Mesendoderm (in vitro differentiated cells): ENCODE results near the gene FLT4.
A peak's percentile ranks its signal among the peaks of the same experiment; 100 is the strongest.
"Not testable (repeated sequence)": the region's sequence is repeated elsewhere in the genome, so short reads cannot be mapped to it uniquely, and the experiment has no call there.

Experiments
- DNase-seq: peaks from one replicate; pipeline ENCODE4 v3.0.0; 2013
- H2AK5ac ChIP-seq: 2 replicates; pipeline ENCODE4 v1.6.1; 2013; ENCODE audit warnings: low read length, inconsistent platforms
- H2BK120ac ChIP-seq: 2 replicates; pipeline ENCODE4 v1.6.1; 2013; ENCODE audit warnings: low read depth, mild to moderate bottlenecking, low read length, moderate library complexity, mixed read lengths
- H2BK15ac ChIP-seq: replicated peaks from 2 replicates; pipeline ENCODE4 v1.6.1; 2013; ENCODE audit warnings: low read depth, mild to moderate bottlenecking, moderate library complexity
- H2BK5ac ChIP-seq: 2 replicates; pipeline ENCODE4 v1.6.1; 2013; ENCODE audit warnings: low read length, inconsistent platforms
- H3K18ac ChIP-seq: 2 replicates; pipeline ENCODE4 v1.6.1; 2013; ENCODE audit warnings: mild to moderate bottlenecking, low read length, mixed read lengths
- H3K23ac ChIP-seq: one replicate; pipeline ENCODE4 v1.6.1; 2013; ENCODE audit warnings: low read length
- H3K27ac ChIP-seq: 2 replicates; pipeline ENCODE4 v1.5.1; 2013; ENCODE audit warnings: low read depth, mild to moderate bottlenecking, inconsistent platforms, low read length, moderate library complexity
- H3K27me3 ChIP-seq: 2 replicates; pipeline ENCODE4 v1.6.1; 2013; ENCODE audit warnings: low read length, control low read depth, mild to moderate bottlenecking, inconsistent platforms; ENCODE audit not compliant: insufficient read depth, poor library complexity
- H3K36me3 ChIP-seq: 2 replicates; pipeline ENCODE4 v1.6.1; 2013; ENCODE audit warnings: low read length, inconsistent platforms; ENCODE audit not compliant: control insufficient read depth, insufficient read depth
- H3K4ac ChIP-seq: one replicate; pipeline ENCODE4 v1.6.1; 2013; ENCODE audit warnings: low read depth, mild to moderate bottlenecking, low read length, moderate library complexity
- H3K4me1 ChIP-seq: 2 replicates; pipeline ENCODE4 v1.6.1; 2013; ENCODE audit warnings: low read depth, low read length, inconsistent platforms; ENCODE audit not compliant: control insufficient read depth
- H3K4me2 ChIP-seq: 2 replicates; pipeline ENCODE4 v1.6.1; 2013; ENCODE audit warnings: low read length
- H3K4me3 ChIP-seq: 2 replicates; pipeline ENCODE4 v1.5.1; 2013; ENCODE audit warnings: mild to moderate bottlenecking, low read length
- H3K56ac ChIP-seq: one replicate; pipeline ENCODE4 v1.6.1; 2013; ENCODE audit warnings: low read length
- H3K79me1 ChIP-seq: 2 replicates; pipeline ENCODE4 v1.6.1; 2013; ENCODE audit warnings: low read length, inconsistent platforms
- H3K79me2 ChIP-seq: 2 replicates; pipeline ENCODE4 v1.6.1; 2013; ENCODE audit warnings: mild to moderate bottlenecking, low read length; ENCODE audit not compliant: control insufficient read depth, insufficient read depth
- H3K9ac ChIP-seq: 2 replicates; pipeline ENCODE4 v1.6.1; 2013; ENCODE audit warnings: low read length, inconsistent platforms
- H4K5ac ChIP-seq: one replicate; pipeline ENCODE4 v1.6.1; 2013; ENCODE audit warnings: low read length
- H4K8ac ChIP-seq: one replicate; pipeline ENCODE4 v1.6.1; 2013; ENCODE audit warnings: low read depth, mild to moderate bottlenecking, control low read depth, low read length, moderate library complexity
- WGBS: extraction: QIAGEN DNeasy Blood & Tissue Kit; methylation state at CpG from one replicate; pipeline ENCODE4 v1.1.7; 2013; ENCODE audit warnings: low lambda C conversion rate, missing lambda C conversion rate; ENCODE audit not compliant: insufficient coverage; ENCODE audit errors: extremely low coverage; 5-methylcytosine and 5-hydroxymethylcytosine counted together

Gene FLT4

GRCh38 chr5:180668835-180669596 lies 19.6 kb upstream of the FLT4 start:
- no peak overlapping the region for H3K4me2 ChIP-seq
- no peaks in the 10 kb centered on the region for H3K36me3 ChIP-seq
- H3K18ac ChIP-seq = no peak overlapping the region
- H2AK5ac ChIP-seq = no peak overlapping the region
- H3K79me1 ChIP-seq = no peaks in the 10 kb centered on the region
- no peak overlapping the region for H2BK5ac ChIP-seq
- H3K27ac ChIP-seq = no peak overlapping the region
- H3K56ac ChIP-seq = no peak overlapping the region
- no peak overlapping the region for H3K9ac ChIP-seq
- no peak for DNase-seq
- no peak overlapping the region for H4K5ac ChIP-seq
- no peak overlapping the region for H3K4me3 ChIP-seq
- WGBS = no CpG with 5 or more reads among the region's 17 CpGs
- H3K79me2 ChIP-seq = no peaks in the 10 kb centered on the region
- no peak overlapping the region for H3K4ac ChIP-seq
- H2BK15ac ChIP-seq = no peak overlapping the region
- no peak overlapping the region for H3K23ac ChIP-seq
- no peak overlapping the region for H2BK120ac ChIP-seq
- no peaks in the 10 kb centered on the region for H3K4me1 ChIP-seq
- H4K8ac ChIP-seq = no peak overlapping the region
- H3K27me3 ChIP-seq = peaks cover 4% of the 10 kb centered on the region

GRCh38 chr5:180666812-180667211 lies 17.4 kb upstream of the FLT4 start:
- H2BK5ac ChIP-seq = no peak overlapping the region

GRCh38 chr5:180665682-180666404 lies 16.4 kb upstream of the FLT4 start:
- no peak overlapping the region for H2BK15ac ChIP-seq
- H3K18ac ChIP-seq = no peak overlapping the region
- no CpG with 5 or more reads among the region's 22 CpGs for WGBS
- no peaks in the 10 kb centered on the region for H3K79me1 ChIP-seq
- no peaks in the 10 kb centered on the region for H3K27me3 ChIP-seq
- DNase-seq = no peak
- no peak overlapping the region for H2BK120ac ChIP-seq
- H3K4me2 ChIP-seq = no peak overlapping the region
- no peak overlapping the region for H2BK5ac ChIP-seq
- H3K9ac ChIP-seq = no peak overlapping the region
- no peaks in the 10 kb centered on the region for H3K4me1 ChIP-seq
- H3K27ac ChIP-seq = no peak overlapping the region
- H3K23ac ChIP-seq = no peak overlapping the region
- no peaks in the 10 kb centered on the region for H3K79me2 ChIP-seq
- H3K36me3 ChIP-seq = no peaks in the 10 kb centered on the region
- no peak overlapping the region for H3K4ac ChIP-seq
- no peak overlapping the region for H3K4me3 ChIP-seq
- H4K8ac ChIP-seq = no peak overlapping the region
- H3K56ac ChIP-seq = no peak overlapping the region
- H4K5ac ChIP-seq = no peak overlapping the region
- H2AK5ac ChIP-seq = no peak overlapping the region

More at GRCh38 chr5:180666812-180667211, 17.4 kb upstream of the FLT4 start:
- Histone ChIP-seq H3K23ac (no peak overlapping the region), H3K4ac (no peak overlapping the region), H3K27ac (no peak overlapping the region), H2BK120ac (no peak overlapping the region), H2BK15ac (no peak overlapping the region), H2AK5ac (no peak overlapping the region), H3K9ac (no peak overlapping the region), H3K4me1 (no peaks in the 10 kb centered on the region), H3K18ac (no peak overlapping the region), H3K79me1 (no peaks in the 10 kb centered on the region), H3K4me3 (no peak overlapping the region), H3K27me3 (no peaks in the 10 kb centered on the region), H3K4me2 (no peak overlapping the region), H3K56ac (no peak overlapping the region), H3K79me2 (no peaks in the 10 kb centered on the region), H4K5ac (no peak overlapping the region), H4K8ac (no peak overlapping the region), H3K36me3 (no peaks in the 10 kb centered on the region)
- no peak for DNase-seq
- no CpG with 5 or more reads among the region's 10 CpGs for WGBS

GRCh38 chr5:180658774-180659564 lies 9.6 kb upstream of the FLT4 start:
- DNase-seq = peak; percentile 42

GRCh38 chr5:180655243-180655642 lies 5.8 kb upstream of the FLT4 start:
- H2BK120ac ChIP-seq, H3K4me2 ChIP-seq, H3K4ac ChIP-seq, H3K56ac ChIP-seq, H3K4me3 ChIP-seq, H3K27me3 ChIP-seq, H2AK5ac ChIP-seq, H3K27ac ChIP-seq, H3K79me1 ChIP-seq, H4K5ac ChIP-seq, H3K23ac ChIP-seq, H3K18ac ChIP-seq, H2BK5ac ChIP-seq, H2BK15ac ChIP-seq, H4K8ac ChIP-seq, H3K79me2 ChIP-seq, H3K36me3 ChIP-seq, H3K9ac ChIP-seq, DNase-seq, H3K4me1 ChIP-seq: not testable (repeated sequence)
- no CpG with 5 or more reads among the region's 16 CpGs for WGBS

More at GRCh38 chr5:180658774-180659564, 9.6 kb upstream of the FLT4 start:
- Histone ChIP-seq H3K4me3 (no peak overlapping the region), H3K23ac (no peak overlapping the region), H2BK15ac (no peak overlapping the region), H3K36me3 (no peaks in the 10 kb centered on the region), H2BK120ac (no peak overlapping the region), H3K9ac (peak overlapping the region; percentile 36), H3K18ac (no peak overlapping the region), H3K4me2 (peak overlapping the region; percentile 36), H2BK5ac (no peak overlapping the region), H4K8ac (no peak overlapping the region), H2AK5ac (no peak overlapping the region), H3K27ac (no peak overlapping the region), H3K56ac (peak overlapping the region; percentile 5), H4K5ac (no peak overlapping the region), H3K4me1 (no peaks in the 10 kb centered on the region), H3K27me3 (no peaks in the 10 kb centered on the region), H3K79me1 (no peaks in the 10 kb centered on the region), H3K4ac (no peak overlapping the region), H3K79me2 (no peaks in the 10 kb centered on the region)
- no CpG with 5 or more reads among the region's 54 CpGs for WGBS
